Upper lobe of left lung (tissue), 4 donors: ENCODE results near the gene BAIAP2L2.

Source experiments
- CTCF ChIP-seq, 6 experiments: fragments of 450-650 bp in 4 of 6; fragments of 200-600 bp in 2 of 6; sonication (generic) in 2 of 6; IDR thresholded peaks; one replicate each; pipeline ENCODE4 v1.5.1; 2016 to 2019; ENCODE audit warnings: antibody characterized with exemption in 6 of 6
- EP300 ChIP-seq, 4 donors: sonication (generic); formaldehyde crosslinking; IDR thresholded peaks; one replicate each; pipeline ENCODE4 v1.5.1; 2017; ENCODE audit warnings: antibody characterized with exemption in 4 of 4, control low read depth in 2 of 4
- POLR2AphosphoS5 ChIP-seq, 2 donors: sonication (generic); formaldehyde crosslinking; IDR thresholded peaks; one replicate each; pipeline ENCODE4 v1.5.1; 2017; ENCODE audit warnings: antibody characterized with exemption in 2 of 2

- TF ChIP-seq POLR2AphosphoS5 (IDR thresholded peaks at IDR 0.05), result no peak
- TF ChIP-seq CTCF (IDR thresholded peaks at IDR 0.05), result no peak
- TF ChIP-seq EP300 (IDR thresholded peaks at IDR 0.05), result no peak
Measured at GRCh38 chr22:38083931-38084631, 26.4 kb downstream of the BAIAP2L2 start, which contains the start of gene SLC16A8.
